ENCODE data around the gene HES6.

HES6 gene

GRCh38 chr2:238252766-238253630 is 13.2 kb upstream of the HES6 start:
- no peak overlapping the region for H3K4me3 ChIP-seq (ENCODE audit: low read depth, low read length)
- TF ChIP-seq CTCF (IDR thresholded peaks at IDR 0.05; ENCODE audit: borderline replicate concordance, insufficient read depth, low read depth, low read length): no peak

- no peak overlapping the region for H3K4me3 ChIP-seq (ENCODE audit: low read depth, low read length)
- no peak for TF ChIP-seq CTCF (IDR thresholded peaks at IDR 0.05; ENCODE audit: borderline replicate concordance, insufficient read depth, low read depth, low read length)
Measured at GRCh38 chr2:238251986-238252385, 12.1 kb upstream of the HES6 start.

- TF ChIP-seq CTCF (IDR thresholded peaks at IDR 0.05; ENCODE audit: borderline replicate concordance, insufficient read depth, low read depth, low read length): no peak
- H3K4me3 ChIP-seq (ENCODE audit: low read depth, low read length): no peak overlapping the region
Measured at GRCh38 chr2:238251331-238251730, 11.5 kb upstream of the HES6 start.

- TF ChIP-seq CTCF (IDR thresholded peaks at IDR 0.05; ENCODE audit: borderline replicate concordance, insufficient read depth, low read depth, low read length): no peak
- H3K4me3 ChIP-seq (ENCODE audit: low read depth, low read length): no peak overlapping the region
Measured at GRCh38 chr2:238250896-238251295, 11.1 kb upstream of the HES6 start.

- no peak overlapping the region for H3K4me3 ChIP-seq (ENCODE audit: low read depth, low read length)
- TF ChIP-seq CTCF (IDR thresholded peaks at IDR 0.05; ENCODE audit: borderline replicate concordance, insufficient read depth, low read depth, low read length): no peak
Measured at GRCh38 chr2:238247841-238248453, 8.1 kb upstream of the HES6 start.

GRCh38 chr2:238247002-238247822 is 7.4 kb upstream of the HES6 start:
- no peak overlapping the region for H3K4me3 ChIP-seq (ENCODE audit: low read depth, low read length)
- TF ChIP-seq CTCF (IDR thresholded peaks at IDR 0.05; ENCODE audit: borderline replicate concordance, insufficient read depth, low read depth, low read length): no peak

All from GM12875 (cell line).